Articular chondrocyte of knee joint (primary cell): Measurements from ENCODE around the gene ANKMY1. TPM values are rescaled to one million over a fixed set of nuclear protein-coding genes. Genes with fewer than 3 reads are reported as not detected.

ENCODE experiments used
- small RNA-seq: library from RNA; depleted of rRNA; stranded (forward); fragments of <200 nt; gene quantifications from one replicate; pipeline ENCODE3, GENCODE V24; 2012
- total RNA-seq: library from RNA; depleted of rRNA; stranded (reverse); fragments of >200 nt; gene quantifications from 2 replicates; pipeline ENCODE4 v1.2.3, GENCODE V29; 2012

The ANKMY1 gene, protein sequence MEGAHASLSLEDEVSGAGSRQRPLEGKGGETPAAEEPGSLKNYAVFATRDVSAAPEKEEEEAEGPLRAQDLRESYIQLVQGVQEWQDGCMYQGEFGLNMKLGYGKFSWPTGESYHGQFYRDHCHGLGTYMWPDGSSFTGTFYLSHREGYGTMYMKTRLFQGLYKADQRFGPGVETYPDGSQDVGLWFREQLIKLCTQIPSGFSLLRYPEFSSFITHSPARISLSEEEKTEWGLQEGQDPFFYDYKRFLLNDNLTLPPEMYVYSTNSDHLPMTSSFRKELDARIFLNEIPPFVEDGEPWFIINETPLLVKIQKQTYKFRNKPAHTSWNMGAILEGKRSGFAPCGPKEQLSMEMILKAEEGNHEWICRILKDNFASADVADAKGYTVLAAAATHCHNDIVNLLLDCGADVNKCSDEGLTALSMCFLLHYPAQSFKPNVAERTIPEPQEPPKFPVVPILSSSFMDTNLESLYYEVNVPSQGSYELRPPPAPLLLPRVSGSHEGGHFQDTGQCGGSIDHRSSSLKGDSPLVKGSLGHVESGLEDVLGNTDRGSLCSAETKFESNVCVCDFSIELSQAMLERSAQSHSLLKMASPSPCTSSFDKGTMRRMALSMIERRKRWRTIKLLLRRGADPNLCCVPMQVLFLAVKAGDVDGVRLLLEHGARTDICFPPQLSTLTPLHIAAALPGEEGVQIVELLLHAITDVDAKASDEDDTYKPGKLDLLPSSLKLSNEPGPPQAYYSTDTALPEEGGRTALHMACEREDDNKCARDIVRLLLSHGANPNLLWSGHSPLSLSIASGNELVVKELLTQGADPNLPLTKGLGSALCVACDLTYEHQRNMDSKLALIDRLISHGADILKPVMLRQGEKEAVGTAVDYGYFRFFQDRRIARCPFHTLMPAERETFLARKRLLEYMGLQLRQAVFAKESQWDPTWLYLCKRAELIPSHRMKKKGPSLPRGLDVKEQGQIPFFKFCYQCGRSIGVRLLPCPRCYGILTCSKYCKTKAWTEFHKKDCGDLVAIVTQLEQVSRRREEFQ
- 7.6 and 8.4 TPM in 2 replicates for total RNA-seq

DNA sequence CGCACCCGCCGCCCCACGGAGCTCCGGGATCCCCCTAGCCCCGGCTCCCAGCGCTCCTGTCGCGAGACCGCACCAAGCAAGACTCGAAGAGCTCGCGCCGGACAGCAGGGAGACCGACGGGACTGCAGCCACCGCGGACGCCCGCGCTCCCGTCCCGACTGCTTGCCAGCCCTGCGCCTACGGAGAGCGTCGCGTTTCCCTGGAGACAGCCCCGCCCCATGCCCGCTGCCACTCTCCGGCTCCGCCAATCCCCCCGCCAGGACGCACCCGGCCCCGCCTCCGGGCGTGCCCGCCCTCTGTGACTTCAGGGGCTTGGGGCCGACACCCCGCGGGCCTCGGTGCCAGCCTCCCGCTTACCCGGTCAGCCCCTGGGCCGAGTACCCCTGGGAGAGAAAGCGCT lies at the start of gene ANKMY1:
ANKMY1 (minus strand) TSS at position 181 of the 400 bp plus-strand sequence. CDS start 653 bp downstream, outside the sequence.

DNA sequence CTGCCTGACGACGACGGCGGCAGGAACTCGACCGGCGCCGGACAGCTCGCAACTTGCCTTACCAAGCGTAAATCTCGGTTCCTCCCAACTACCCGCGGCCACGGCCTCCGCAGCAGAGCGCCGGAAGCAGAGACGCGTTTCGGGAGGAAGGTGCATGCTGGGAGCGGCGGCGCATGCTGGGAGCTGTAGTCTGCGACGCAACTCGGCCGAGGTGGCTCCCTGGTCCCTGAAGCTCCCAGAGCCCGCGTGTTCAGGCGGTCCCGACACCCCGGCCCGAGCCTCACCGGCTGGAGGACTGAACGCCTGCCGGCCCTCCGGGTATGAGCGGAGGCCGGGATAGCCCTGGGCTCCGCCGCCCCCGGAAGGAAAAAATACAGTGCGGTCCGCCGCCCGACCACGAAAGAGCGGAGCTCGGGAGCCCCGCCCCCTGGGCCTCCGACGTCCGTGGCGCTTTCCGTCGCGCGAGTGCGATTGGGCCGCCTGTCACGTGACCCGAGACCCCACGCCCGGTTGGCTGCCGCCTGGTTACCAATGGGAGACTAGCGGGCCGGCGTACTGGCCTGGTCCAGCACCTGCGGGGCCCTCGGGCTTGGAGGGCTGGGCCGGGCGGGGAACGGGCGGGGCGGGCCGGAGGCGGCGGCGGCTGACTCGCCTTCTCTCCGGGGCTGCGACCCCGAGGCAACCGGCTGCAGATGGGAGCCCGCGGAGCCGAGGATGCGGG lies 28.6 kb upstream of the ANKMY1 start, which contains the start of gene CAPN10:
CAPN10 (plus strand) TSS at position 537 of the 721 bp plus-strand sequence; CDS start at position 715, 178 bp downstream.

DNA sequence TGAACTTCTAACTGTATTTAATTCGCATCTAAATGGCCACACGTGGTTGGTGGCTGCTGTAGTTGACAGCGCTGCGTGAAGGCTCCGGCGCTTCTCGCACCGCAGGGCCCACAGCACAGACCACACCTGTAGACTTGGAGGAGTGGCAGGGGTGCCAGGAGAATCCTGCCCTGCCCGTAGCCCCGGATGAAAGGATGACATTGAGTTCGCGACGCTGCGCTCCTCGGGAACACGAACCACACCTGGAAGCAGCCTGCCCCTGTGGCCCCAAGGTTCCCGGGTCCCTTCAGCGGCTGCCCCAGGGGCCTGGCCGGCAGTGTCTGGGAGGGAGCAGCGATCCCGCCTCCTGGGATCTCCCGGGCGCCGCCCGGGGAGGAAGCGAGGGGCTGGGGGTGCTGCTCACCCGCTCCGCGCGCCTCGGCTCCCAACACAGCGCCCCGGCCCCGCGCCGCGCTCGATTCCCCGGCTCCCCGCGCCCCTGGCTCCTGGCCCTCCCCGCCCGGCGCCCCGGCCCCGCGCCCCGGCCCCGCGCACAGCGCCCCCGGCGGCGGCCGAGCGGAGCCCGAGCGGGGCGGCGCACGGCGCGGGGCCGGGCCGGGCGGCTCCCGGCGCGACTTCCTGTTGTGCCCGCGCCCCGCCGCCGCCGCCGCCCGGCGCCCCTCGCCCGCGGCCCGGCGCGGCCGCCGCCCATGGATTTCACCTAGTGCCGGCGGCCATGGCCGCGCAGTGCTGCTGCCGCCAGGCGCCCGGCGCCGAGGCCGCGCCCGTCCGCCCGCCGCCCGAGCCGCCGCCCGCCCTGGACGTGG lies 10.3 kb upstream of the ANKMY1 start, which contains the start of gene RNPEPL1:
RNPEPL1 (plus strand) TSS at position 613 of the 806 bp plus-strand sequence; CDS start at position 716, 103 bp downstream.

DNA sequence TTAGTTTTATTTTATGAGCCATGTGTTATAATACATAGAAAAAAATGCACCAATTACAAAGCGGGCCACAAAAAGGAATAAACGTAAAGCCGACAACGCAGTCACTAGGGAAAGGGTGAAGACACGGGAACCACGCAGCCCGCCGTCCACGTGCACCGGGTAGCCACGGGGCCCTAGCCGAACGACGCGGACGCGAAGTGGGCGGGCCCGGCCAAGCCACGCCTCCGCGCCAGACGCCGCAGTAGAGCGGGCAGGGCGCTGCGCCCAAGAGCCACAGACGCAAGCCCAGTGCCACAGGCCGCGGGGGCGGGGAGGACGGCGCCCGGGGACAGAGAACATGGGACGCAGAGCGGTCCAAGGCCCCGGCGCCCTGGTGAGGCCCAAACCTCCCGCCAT lies 2.3 kb upstream of the ANKMY1 start, which contains the start of gene DUSP28:
DUSP28 (plus strand) TSS at position 274 of the 396 bp plus-strand sequence. CDS start 328 bp downstream, outside the sequence.

DNA sequence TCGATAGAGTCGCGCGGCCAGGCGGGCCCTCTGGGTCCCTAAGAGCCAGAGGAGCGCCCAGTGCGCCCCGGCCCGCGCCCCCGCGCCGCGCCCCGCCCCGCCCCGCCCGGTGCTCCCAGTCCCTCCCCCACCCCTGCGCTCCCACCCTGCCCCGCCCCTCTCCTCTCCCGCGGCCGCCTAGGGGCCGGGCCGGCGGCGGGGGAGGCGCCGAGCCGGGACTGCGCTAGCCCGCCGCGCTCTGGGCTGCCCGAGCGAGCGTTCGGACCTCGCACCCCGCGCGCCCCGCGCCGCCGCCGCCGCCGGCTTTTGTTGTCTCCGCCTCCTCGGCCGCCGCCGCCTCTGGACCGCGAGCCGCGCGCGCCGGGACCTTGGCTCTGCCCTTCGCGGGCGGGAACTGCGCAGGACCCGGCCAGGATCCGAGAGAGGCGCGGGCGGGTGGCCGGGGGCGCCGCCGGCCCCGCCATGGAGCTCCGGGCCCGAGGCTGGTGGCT lies 122.3 kb downstream of the ANKMY1 start, which contains the start of gene GPC1:
GPC1 (plus strand) TSS at position 207 of the 491 bp plus-strand sequence; CDS start at position 463, 256 bp downstream.

Small RNAs within 50 kb of the gene (small RNA-seq; reads per million reads assigned to genes)
- gene MIR149, result 182 reads per million, percentile 98 among the genes with 10 or more reads in this experiment

Other genes with a start within 250 kb of the ANKMY1 start
- 58.0 and 63.9 TPM in 2 replicates for gene GPC1, start 122.3 kb downstream of the ANKMY1 start, total RNA-seq
- 2.8 and 3.1 TPM in 2 replicates for gene DUSP28, start 2.4 kb upstream of the ANKMY1 start, total RNA-seq
- gene RNPEPL1, start 10.5 kb upstream of the ANKMY1 start, total RNA-seq, result 7.0 and 15.0 TPM in 2 replicates
- gene CAPN10, start 28.7 kb upstream of the ANKMY1 start, total RNA-seq, result 9.5 and 11.0 TPM in 2 replicates
- 0.54 and 0.65 TPM in 2 replicates for gene GPR35, start 67.5 kb upstream of the ANKMY1 start, total RNA-seq
- gene AQP12B, start 124.9 kb upstream of the ANKMY1 start, total RNA-seq, result not detected in 2 replicates
- gene AQP12A, start 133.9 kb upstream of the ANKMY1 start, total RNA-seq, result not detected in 2 replicates